Dermis blood vessel endothelial cell (primary cell): ENCODE data around the gene DDT. TPM values are rescaled to one million over a fixed set of nuclear protein-coding genes. Genes with fewer than 3 reads are reported as not detected.
"Not testable (repeated sequence)": the region's sequence is repeated elsewhere in the genome, so short reads cannot be mapped to it uniquely, and the experiment has no call there.

ENCODE experiments used
- DNase-seq: peaks from one replicate; pipeline ENCODE4 v3.0.0; 2010
- total RNA-seq: library from RNA; depleted of rRNA; stranded (reverse); fragments of >200 nt; gene quantifications from 2 replicates; pipeline ENCODE4 v1.2.3, GENCODE V29; 2014

The DDT gene
- total RNA-seq, 1 donor from 2014 or later, result 121 TPM

DNA sequence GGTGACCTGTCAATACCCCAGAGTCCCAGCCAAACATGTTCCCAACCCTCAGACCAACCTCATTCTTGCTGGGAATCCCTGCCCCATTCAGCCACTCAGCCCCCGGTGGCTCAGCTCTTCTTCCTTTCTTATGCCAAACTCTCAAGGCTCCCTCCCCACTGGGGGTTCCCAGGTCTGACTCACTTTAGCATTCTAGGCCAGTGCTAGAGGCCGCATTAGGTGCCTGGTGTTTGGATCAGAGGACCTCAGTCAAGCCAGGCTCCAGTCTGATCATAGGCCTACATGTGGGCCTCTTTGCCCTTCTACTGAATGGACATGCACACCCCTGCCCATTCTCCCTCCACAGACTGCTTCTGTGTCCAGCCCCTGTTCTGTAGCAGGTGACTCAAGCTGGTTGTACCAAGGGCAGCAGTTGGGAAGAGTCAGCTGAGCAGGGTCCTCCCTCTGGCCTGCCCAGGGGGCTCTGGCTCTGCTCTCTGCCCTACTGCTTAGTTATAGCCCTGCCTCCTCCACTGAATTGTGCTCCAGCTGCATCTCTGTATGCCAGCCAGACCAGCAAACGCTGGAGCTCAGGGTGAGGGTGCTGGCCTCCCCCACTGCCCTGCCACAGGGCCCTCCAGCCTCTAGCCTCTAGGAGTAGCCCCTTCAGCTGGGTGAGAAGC is 15.5 kb upstream of the DDT start:
- not testable (repeated sequence) for DNase-seq

GRCh38 chr22:23986538-23987178 is 12.4 kb upstream of the DDT start:
- DNase-seq, result not testable (repeated sequence)

GRCh38 chr22:23986089-23986488 is 11.8 kb upstream of the DDT start:
- not testable (repeated sequence) for DNase-seq

DNA sequence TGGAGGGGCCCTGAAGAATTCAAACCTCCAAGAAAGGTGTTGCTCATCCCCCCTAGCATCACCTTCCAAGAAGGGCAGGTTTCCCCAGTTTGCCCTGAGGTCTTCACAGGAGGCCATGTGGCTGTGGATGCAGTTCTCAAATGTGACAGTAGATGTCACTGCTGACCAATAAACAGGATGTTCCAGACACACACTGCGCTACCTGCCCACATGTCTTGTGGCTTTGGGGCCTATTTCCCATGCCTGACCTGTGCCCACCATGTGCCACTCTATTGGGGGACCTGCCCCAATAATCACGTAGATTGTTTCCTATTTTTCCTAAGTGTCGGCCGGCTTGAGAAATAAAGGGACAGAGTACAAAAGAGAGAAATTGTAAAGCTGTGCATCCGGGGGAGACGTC is 10.2 kb upstream of the DDT start:
- peak; percentile 84 for DNase-seq

GRCh38 chr22:23980567-23980966 is 6.3 kb upstream of the DDT start:
- DNase-seq, result not testable (repeated sequence)

DNA sequence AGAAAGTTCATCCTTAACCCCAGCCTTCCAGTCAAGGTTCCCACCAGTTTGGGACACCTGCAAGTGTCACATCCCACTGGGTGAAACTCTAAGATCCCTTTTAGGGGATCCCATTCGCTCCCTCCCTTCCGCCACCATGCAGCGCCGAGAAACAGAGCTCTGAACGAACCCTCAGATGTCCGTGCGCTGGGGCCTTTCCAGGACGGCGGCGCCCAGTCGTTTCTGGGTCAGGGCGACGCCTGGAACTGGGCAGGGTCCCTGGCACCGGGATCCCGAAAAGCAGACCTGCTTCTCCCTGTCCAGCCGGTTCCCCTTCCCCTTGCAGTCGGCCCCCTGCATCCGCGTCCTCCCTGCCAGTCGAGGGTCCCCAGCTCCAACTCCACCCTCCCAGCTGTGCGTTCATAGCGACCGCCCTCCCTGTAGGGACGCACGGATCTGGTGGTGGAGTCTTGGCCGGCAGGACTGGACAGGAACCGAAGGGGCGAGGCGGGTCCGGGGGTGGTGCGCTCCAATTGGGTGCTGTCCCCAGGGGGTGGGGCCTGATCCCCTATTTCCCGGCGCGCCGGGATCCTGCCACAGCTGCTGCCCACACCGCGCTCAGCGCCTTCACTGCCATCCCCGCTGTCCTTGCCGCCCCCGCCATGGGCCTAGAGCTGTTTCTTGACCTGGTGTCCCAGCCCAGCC is 5.5 kb upstream of the DDT start, which contains the start of gene GSTT2:
GSTT2 (plus strand) TSS at position 578 of the 684 bp plus-strand sequence.
- DNase-seq, result not testable (repeated sequence)

DNA sequence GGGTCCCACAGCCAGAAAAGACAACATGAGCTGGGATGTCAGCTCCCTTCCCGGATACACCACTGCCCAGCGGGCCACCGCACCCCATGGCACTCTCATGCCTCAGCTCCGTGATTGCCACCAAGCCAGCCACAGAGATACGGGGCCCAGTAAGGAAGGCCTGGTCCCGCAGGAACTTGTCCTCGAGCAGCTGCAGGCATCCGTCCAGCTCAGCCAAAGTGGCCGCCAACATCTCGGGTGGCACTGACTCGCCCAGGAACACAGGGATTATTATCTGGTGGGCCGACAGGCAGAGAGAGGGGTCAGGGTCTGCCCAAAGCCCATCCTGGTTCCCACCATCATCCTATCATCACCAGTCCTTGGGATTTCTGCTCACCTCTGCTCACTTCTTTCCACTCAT is 3.1 kb upstream of the DDT start:
- DNase-seq, result not testable (repeated sequence)

GRCh38 chr22:23974836-23975352 is 653 bp upstream of the DDT start:
- not testable (repeated sequence) for DNase-seq

- DNase-seq, result not testable (repeated sequence)
Observed at GRCh38 chr22:23971927-23972326, 2.3 kb downstream of the DDT start.

DNA sequence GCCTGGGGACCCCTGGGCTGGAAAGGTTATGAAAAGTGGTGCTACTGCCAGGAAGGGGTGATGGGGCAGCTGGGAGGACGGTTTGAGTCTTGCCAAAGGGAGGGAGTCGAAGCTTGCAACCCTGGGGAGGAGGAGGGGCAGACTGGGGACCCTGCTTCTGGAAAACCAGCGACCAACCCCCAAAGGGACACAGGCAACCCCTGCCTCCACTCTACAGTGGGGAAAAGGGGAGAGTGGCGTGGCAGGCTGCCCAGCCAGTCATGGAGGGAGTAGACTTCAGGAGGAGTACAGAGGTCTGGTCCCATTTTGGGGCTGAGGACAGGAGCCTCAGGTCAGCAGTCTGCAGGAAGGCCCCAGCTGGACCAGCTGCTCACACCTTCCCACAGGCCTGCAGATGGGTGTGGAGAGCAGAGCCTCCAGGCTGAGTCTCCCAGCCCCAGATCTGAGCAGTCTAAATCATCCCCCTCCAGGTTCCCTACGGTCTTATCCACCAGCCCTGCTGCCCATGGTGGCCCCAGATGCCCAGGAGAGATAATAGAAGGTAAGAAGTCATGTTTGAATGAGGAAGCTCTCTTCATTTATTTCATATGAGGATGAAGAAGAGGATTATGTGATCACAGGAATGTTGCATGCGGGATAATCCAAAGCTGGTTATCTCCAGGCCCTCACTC is 3.3 kb downstream of the DDT start:
- no peak for DNase-seq

- DNase-seq, result no peak
Observed at GRCh38 chr22:23970201-23970641, 4.0 kb downstream of the DDT start.

DNA sequence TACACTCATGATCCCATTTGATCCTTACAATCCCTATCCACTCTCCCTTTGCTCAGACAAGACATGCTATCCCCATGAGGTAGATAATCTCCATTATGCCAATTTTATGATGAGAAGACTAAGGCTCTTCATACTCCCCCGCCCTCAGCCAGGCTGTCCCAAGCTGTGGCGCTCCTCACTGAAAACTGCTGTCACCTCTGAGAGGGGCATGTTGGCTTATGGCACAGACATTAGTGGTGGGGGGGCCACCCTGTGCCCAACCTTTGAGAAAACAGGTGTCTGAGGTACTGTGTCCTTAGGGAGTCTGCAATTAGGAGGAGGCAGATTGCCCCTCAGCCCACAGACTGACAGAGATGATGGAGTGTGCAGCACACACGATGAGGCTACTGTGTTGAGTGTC is 5.2 kb downstream of the DDT start:
- DNase-seq, result no peak

DNA sequence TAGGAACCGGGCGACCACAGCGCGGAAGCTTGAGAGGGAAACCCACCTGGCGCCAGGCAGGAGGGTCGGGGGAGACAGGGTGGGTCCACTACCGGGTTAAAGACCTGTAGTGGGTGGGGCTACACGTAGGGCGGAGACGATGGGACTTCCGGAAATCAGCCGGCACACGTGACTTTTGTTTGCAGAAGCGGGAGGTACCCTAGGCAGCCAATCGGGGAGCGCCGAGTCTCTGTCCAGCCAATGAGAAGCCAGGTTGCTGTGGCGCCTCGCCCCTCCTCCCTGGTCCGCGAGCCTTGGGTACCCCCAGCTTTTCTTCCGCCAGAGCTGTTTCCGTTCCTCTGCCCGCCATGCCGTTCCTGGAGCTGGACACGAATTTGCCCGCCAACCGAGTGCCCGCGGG is 7.7 kb downstream of the DDT start, which contains the start of gene DDTL:
DDTL (plus strand) TSS at position 321 of the 400 bp plus-strand sequence; CDS start at position 348, 27 bp downstream.
- DNase-seq, result not testable (repeated sequence)

- DNase-seq, result not testable (repeated sequence)
Observed at GRCh38 chr22:23966094-23966493, 8.1 kb downstream of the DDT start.

GRCh38 chr22:23961084-23961771 is 13.0 kb downstream of the DDT start, which contains the start of gene GSTT2B:
TSS of gene GSTT2B (minus strand) at chr22:23961195. CDS start at chr22:23961131, 64 bp downstream.
- not testable (repeated sequence) for DNase-seq

DNA sequence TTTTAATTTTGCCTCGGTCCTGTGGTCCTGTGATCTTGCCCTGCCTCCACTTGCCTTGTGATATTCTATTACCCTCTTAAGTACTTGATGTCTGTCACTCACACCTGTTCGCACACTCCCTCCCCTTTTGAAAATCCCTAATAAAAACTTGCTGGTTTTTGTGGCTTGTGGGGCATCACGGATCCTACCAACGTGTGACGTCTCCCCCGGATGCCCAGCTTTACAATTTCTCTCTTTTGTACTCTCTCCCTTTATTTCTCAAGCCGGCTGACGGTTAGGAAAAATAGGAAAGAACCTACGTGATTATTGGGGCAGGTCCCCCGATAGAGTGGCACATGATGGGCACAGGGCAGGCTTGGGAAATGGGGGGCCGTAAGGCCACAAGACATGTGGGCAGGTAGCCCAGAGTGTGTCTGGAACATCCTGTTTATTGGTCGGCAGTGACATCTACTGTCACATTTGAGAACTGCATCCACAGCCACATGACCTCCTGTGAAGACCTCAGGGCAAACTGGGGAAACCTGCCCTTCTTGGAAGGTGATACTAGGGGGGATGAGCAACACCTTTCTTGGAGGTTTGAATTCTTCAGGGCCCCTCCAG is 17.8 kb downstream of the DDT start:
- DNase-seq, result peak; percentile 82

DNA sequence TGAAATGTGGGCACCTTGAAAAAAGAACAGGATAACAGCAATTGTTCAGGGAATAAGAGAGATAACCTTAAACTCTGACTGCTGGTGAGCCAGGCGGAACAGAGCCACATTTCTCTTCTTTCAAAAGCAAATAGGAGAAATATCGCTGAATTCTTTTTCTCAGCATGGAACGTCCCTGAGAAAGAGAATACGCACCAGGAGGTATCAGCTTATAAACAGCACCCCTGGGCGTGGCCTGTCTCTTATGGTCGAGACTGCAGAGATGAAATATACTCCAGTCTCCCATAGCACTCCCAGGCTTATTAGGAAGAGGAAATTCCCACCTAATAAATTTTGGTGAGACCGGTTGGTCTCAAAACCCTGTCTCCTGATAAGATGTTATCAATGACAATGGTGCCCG is 18.4 kb downstream of the DDT start:
- not testable (repeated sequence) for DNase-seq

- not testable (repeated sequence) for DNase-seq
Observed at GRCh38 chr22:23954991-23955305, 19.3 kb downstream of the DDT start.

DNA sequence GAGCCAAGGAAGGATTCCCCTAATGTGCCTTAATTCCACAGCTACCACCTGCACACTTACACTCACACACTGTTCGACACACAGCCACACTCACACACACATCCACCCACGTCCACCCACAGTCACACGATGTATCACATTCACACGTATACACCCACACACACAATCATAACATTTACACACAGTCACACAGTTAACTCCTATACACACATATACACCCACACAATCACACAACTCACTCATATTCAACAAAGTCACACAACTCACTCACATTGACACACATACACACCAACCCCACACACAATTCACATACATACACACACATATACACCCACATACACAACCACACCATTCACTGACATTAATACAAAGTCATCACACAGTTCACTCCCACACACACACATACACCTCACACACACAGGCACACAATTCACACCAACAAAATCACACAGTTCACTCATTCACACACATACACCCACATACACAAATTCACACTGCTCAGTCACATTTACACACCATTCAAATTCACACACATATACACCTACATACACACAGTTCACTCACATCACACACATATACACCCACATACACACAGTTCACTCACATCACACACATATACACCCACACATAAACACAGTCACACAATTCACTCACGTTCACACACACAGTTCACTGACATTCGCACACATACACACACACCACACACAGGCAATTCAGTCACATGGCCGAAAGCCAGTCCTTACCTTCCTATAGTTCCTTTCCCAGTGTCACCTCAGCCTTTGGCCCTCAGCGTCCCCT is 19.8 kb downstream of the DDT start:
- DNase-seq, result not testable (repeated sequence)

- DNase-seq, result not testable (repeated sequence)
Observed at GRCh38 chr22:23953485-23953884, 20.8 kb downstream of the DDT start.
